ENCODE data around the gene ZFP91.

ZFP91 gene

DNA sequence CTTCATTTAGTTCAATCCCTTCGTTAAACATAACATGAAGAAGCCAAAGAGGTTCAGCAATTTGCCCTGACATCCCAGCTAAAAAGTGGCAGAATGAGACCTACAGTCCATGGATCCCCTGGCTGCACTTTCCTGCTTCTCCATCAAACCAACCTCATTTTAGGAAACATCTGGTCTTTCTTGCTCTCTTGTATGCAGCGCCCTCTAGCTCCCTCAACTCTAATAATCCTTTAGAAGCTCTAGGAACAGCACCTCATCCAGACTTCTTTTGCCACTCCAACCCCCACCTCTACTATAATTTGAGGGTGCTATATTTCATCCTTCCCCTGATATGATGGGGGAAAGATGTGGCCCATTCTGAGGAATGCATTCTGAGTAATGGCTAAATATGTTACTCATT, 51.0 kb downstream of the ZFP91 start:
- DNase-seq (ENCODE audit: low spot score), result no peak

DNA sequence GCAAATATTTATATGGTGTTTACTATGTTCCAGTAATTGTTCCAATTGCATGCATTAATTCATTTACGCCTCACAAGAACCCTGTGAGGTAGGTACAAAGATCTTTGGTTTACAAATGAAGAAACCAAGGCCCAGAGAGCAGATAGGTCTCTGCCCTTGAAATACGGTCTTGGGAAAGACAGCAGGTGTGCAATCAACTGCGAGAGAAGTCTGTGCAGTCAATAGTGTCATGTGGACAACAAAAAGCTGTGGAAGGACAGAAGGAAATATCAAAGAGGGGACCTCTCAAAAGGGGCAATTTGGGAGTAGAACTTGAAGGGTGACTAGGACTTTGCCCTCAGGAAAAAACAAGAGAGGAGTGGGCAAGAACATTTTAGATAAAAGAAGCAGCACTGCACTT, 52.5 kb downstream of the ZFP91 start:
- no peak for DNase-seq (ENCODE audit: low spot score)

DNA sequence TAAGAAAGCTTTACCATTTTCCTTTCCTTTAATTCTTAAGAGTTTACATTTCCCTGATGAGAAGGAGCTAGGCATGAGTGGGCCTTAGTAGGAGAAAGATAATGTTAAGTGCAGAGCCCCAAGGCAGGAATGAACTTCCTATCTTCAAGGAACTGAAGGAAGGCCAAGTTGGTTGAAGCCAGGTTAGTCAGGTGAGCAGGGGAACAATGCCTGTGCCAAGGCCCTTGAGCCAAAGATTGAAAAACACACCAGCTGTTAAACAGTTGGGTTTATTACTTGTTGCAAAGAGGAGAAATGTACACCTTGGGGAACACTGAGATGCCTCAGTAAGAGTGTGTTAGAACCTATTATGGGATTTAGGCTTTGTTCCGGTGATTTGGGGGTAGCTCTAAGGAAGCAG, 53.6 kb downstream of the ZFP91 start:
- DNase-seq (ENCODE audit: low spot score), result no peak

DNA sequence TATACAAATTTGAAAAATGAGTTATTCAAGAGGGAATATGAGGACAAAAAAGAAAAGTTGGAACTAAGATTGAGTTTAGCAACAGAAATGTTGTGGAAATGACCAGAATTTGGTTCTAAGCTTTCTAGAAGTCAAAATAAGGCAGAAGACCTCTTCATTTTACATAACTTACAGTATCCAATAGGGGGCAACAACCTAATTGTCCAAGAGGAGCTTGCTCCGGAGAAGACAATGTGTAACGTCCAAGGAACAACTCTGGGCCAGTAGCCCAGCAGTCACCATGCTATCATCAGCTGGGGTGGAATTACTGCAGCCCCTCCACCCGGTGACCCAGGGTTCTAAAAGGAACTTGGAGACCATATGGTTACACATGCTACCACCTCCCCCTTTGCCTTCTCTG, 57.7 kb downstream of the ZFP91 start:
- no peak for DNase-seq (ENCODE audit: low spot score)

DNA sequence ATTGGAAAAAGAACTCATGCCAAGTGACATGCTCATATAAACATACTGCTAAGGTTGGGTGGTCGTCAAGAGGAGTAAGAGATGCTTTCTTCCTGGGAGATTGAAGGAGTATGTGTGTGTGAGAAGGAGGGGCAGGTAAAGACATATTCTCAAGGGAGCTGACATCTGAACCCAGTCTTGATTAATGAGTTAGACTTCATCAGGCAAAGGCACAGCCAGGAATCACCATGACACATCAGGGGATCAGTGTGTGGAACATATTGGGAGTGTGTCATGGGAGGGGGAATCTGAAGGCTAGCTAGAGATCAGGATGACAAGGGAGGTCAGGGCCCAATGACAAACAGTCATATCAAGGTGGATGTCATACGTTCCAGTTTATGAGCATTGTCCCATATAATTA, 58.5 kb downstream of the ZFP91 start:
- DNase-seq (ENCODE audit: low spot score), result no peak

DNA sequence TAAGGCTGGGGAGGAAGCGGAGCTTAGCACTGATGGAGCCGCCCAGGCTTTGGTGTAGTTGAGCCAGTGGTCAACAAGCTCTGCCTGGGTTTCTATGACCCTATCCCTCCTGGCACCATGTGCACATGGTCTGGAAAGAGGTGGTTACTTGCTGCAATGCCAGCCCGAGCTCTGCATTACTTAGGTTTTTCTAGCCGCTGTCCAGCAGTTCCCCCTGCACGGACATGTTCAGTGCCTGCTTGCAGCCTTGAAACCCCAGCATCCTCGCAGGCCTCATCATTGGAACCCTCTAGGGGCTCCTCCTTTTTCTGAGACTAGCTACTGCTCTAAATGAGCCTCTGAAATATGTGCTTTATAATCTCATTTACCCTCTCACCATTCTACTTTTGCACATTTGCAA, 60.2 kb downstream of the ZFP91 start:
- DNase-seq (ENCODE audit: low spot score), result no peak

DNA sequence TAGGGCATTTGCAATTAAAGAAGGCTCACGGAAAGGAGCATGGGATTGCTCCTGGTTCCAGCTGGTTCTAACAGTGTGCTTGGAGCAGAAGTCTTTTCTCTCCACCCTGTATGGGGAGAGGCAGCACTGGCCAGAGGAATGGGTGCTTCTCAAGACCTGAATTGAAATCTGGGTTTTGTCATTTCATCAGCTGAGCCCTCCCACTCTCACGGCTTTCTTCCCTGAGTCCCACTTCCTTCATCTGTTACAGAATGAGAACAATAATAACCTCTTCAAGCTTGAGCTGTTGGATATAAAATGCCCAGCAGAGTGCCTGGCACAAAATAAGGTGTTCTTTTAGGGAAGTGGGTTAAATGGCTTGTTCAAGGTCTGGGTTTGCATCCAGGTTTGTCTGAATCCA, 60.8 kb downstream of the ZFP91 start:
- DNase-seq (ENCODE audit: low spot score), result no peak

DNA sequence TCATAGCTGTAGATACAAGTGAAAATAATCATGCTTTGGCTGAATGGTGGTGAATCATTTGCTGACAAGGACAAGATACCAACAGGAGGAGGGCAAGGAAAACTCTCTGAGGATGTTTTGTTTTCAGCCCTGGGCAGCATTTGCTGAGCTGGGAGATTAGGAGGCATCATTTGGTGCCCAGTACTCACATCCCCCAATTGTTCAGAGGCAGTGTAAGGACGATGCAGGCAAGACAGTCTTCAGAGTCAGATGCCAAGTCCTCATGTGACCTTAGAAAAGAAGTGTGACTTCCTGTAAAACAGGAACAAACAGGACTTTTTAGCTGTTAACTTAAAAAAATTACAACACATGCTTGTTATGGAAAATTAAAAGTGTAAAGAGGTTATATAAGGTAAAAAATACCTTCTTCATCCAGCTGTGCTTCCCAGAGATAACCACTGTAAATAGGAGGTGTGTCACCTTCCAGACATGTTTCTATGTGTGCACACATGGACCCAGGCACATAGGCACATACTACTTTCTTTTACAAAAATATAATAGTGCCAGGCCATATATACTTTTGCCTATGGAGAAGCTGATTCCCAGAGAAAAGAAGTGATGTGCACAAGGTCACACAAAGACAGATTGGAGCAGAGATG, 61.6 kb downstream of the ZFP91 start:
- no peak for DNase-seq (ENCODE audit: low spot score)

DNA sequence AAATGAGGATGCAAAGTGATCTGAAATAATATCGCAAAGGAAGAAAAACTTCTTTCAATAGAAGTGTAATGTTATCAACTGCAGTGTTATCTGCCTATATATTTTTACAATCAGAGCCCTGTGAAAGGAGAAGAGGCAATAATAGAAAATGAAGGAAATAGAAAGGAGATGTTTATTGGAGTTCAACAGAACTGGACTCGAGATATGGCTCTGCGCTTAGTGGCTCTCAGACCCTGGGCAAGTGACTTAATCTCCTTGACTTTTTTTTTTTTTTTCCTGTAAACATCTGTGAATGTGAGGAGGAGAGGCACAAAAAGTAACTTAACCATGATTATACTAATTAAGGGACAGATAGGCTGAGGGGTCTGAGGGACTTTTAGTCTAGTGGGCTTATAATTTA, 62.5 kb downstream of the ZFP91 start:
- DNase-seq (ENCODE audit: low spot score), result no peak

DNA sequence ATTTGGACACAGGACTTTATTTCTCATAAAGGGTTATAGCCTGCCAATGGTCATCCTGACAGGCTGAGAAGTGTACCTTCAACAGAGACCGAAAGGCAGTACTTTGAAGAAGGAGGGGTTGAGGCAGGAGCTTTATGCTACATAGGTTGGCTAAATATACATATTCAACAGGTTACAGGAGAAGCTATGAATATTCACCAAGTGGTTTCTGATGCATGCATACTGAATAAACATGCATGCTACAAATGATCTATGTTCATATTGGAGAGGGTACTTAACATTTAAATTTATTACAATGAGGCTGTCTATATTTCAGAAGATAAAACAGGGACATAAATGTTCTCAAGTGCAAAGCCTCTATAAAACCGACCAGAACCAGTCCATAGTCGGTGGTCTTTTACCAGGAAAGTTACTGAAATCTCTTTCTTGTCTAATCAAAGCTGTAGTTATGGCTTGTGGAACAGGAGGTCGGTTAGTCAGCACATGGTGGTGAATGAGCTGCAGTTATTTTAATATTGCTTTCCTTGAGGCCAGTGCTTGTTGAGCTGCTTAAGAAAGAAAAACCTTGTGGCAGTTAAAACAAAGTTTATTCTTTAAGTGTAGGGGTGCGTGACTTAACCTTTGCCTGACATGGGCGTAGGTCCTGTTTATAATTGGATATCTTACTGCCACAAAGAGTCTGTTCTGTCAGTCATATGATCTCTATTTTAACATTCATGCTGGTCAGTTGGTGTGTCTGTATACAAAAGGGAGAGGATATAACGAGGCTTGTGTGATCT, 63.1 kb downstream of the ZFP91 start:
- no peak for DNase-seq (ENCODE audit: low spot score)

DNA sequence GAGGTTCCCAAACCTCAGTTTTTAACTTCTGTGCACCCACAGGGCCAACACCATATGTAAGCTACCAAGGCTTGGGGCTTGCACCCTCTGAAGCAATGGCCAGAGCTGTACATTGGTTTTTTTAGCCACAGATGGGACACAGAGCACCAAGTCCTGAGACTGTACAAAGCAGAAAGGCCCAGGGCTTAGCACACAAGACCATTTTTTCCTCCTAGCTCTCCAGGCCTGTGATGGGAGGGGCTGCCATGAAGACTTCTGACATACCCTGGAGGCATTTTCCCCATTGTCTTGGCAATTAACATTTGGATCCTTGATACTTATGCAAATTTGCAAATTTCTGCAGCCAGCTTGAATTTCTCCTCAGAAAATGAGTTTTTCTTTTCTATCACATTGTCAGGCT, 67.0 kb downstream of the ZFP91 start:
- DNase-seq (ENCODE audit: low spot score), result no peak

DNA sequence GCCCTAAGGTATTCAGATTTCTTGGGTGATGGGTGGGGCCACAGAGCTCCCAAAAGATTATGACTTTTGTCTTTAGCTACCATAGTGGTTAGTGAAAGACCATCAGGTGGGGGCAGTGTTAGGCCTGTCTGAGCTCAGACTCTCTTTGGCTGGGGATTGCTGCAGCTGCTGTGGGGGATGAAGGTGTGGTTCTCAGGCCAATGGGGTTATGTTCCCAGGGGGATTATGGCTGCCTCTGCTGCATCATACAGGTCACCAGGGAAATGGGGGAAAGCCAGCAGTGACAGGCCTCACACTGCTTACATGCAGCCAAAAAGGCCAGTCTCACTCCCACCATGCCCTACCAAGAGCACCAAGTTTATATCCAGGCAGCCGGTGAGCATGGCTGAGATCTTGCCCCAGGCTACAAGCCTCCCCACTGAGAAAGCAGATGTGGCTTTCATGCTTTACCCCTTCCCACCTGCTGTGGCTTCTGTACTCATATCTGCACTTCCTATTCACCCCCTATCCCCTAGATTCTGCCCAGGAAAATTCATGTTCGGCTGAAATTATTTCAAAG, 68.4 kb downstream of the ZFP91 start:
- no peak for DNase-seq (ENCODE audit: low spot score)

DNA sequence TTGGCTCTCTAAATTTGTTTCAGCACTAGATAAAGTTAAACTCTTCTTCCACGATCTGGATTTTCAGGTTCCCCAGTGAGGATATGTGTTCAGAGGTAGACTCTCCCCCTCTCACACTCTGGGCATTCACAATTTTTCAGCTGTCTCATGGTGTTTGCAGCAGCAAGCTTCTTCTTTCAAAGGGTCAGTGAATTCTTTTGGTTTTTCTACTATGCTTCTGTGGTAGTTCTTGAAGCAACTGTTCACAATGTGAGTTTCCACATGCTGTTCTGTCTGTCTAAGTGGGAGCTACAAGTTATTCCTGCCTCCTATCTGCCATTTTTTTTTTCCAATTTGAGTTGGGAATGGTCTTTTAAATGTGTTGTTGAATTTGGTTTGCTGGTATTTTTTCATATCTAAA, 69.0 kb downstream of the ZFP91 start:
- no peak for DNase-seq (ENCODE audit: low spot score)

DNA sequence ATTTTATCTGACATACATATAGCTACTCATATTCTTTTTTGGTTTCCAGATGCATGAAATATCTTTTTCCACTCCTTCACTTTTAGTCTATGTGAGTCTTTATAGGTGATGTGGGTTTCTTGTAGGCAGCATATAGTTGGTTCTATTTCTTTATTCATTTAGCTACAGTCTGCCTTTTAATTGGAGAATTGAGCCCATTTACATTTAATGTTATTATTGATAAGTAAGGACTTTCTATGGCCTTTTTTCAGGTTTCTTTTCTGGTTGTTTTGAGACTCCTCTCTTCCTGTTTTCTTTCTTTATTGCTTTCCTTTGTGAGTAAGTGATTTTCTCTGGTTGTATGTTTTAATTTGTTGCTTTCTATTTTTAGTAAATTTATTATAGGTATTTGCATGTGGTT, 70.8 kb downstream of the ZFP91 start:
- no peak for DNase-seq (ENCODE audit: low spot score)

DNA sequence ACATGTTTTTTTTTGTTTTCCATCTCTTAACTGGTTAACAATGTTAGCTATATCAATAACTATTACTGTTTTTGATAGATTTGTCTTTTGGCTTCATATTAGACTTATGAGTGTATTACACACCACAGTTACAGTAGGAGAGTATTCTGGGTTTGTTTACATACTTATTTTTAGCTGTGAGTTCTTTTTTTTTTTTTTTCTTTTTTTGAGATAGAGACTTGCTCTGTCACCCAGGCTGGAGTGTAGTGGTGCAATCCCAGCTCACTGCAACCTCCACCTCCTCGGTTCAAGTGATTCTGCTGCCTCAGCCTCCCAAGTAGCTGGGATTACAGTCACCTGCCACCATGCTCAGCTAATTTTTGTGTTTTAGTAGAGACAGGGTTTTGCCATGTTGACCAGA, 71.6 kb downstream of the ZFP91 start:
- DNase-seq (ENCODE audit: low spot score), result no peak

DNA sequence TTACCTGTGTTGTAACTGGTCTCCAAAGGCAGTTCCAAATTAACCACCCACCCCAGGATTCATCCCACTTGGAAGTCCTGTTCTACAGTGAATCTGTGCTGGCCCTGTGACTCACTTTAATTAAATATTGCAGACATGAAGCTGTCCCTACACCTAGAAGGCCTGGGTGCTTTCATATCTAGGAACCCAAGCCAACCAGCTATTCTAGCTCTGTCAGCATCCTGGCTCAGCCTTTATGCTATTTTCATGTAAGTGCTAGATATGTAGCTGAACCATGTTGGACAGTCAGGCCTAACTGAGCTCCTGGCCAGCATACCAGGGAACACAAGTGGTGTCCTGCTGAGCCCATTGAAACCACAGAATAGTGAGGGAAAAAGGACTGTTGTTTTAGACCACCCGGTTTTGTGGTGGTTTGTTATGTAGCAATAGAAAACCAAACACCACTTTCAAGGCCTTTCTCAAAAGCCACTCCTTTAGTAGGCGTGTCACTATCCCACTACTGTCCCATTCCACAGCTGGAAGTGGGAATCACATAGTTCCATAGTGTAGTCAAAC, 73.9 kb downstream of the ZFP91 start:
- no peak for DNase-seq (ENCODE audit: low spot score)

DNA sequence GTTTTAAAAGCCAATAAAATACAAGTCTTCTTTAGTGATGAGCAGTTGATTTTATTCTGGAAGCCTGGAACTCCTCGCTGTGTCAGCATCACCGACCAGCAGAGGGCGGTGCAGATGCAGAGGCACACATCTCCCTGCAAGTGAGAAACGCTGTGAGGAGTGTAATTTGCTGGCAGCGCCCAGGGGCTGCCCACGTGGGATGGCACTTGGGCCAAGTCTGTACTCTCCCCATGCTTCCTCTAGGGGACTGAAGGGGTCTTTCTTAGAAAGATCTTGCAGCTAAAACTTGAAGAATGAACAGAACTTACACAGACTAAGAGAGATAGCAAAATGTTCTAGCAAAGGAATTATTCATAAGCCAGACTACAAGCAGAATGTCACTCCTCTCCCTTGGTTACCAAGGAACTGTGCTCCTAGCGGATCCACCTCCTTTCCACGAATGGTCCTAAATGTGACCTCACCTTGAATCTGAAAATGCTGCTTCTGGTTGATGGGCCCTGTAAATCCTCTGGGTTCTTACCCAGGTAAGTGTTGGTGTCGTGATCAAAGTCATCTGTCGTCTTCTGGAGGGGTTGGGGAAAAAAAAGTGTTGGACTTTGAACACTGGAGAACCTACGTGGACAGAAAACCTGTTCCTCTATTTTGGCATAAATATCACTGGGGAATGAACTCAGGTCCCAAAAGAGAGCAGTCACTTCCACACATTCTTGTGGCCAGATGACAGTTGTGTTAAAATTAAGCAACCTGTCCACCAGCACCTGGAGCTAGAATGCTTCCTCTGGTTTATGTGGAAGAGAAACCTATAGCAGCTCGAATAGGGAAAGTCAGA, 75.4 kb downstream of the ZFP91 start:
- peak; percentile 18 for DNase-seq (ENCODE audit: low spot score)

DNA sequence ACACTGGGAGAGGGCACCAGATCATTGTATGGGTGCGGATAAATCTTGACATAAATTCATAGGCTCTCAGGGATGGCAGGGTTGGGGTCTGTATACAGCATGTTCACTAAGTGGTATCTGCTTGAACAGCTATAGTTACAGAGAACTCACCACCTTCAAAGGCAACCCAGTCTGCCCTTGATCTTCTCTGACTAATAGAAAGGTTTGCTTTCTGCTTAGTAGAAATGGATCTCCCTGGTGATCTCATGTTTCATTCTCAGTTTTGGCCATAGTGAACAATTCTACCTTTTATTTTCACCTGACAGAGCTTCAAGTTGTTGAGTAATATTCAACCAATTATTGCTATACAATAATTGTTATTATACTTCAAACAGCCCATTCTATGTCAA, 76.0 kb downstream of the ZFP91 start:
- no peak for DNase-seq (ENCODE audit: low spot score)

DNA sequence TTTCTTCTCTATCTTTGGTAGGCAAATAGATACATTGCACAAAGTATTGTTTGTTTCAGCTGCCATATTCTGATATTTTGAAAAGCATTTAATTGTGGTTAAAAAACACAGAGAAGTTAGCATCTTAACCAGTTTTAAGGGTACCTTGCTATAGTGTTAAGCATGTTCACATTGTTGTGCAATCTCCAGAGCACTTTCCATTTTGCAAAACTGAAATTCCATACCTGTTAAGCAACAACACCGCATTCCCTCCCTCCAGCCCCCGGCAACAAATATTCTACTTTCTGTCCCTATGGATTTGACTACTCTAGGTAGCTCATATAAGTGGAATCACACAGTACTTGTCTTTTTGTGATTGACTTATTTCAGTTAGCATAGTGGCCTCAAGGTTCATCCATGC, 77.5 kb downstream of the ZFP91 start:
- DNase-seq (ENCODE audit: low spot score), result no peak

DNA sequence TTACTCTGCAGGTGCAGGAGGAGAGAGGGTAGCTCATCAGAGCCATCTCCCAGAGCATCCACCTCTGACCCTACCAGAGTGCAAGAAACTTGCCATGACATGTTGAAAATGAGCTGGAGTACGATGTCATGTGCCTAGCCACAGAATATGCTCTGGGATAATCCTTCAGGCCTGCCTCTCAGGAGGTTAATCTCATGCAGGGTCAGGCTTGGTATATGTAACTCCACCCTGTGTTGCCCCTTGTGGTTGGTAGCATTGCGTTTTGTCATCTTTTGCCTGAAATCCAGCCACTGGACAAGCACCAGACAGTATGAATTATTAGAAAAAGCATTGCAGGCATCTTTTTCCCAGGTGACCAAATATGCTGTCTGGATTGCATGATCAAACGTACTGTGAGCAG, 79.8 kb downstream of the ZFP91 start:
- no peak for DNase-seq (ENCODE audit: low spot score)

DNA sequence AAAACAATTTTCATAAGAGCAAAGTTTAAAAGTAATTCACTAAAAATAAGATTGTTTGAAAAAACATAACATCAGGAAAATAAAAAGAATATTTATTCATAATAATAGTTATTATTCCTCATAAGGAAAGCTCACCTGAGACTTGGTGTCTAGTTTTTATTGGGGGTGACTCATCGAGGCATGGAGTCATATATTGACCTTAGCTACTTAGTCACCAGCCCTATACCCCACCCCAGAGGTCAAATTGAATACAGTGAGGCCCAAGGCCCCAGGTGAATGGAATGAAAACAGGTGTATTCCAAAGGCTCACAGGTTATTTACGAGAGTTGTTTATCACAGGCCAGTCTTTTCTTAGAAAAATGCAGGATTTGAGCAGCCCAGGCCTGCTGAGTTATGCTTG, 80.5 kb downstream of the ZFP91 start:
- no peak for DNase-seq (ENCODE audit: low spot score)

DNA sequence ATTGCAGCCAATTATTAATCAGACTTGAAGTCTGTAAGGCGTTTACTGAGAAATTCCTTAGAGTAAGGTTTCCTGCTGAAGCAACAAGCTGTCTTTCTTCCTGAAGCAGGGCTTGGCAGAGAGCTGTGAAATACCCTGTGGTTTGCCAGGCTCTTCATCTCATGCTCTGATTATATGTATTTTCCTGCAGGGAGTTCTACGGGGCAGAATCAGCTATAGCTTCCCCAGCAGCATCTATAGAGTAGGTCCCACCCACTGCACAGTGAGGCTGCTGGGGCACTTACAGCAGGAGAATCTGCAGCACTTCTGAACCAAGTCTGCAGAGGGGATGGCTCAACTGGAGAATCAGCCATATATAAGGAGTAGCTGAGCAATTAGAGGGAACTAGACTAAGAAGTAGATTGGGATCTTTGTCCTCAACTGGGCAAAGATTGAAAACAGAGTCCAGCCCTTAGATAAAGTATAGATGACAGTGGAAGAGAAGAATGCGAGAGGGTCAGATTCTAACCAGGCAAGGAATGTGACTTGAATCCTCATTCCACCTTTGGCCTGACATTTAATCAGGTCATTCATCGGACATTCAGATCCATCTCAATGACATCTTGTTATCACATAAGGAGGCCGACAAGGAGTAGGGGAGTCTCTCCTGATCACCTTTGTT, 81.2 kb downstream of the ZFP91 start:
- DNase-seq (ENCODE audit: low spot score), result no peak
